GM12892 (cell line): Measurements from ENCODE around the gene PCDHA7.
"Not testable (repeated sequence)": the region's sequence is repeated elsewhere in the genome, so short reads cannot be mapped to it uniquely, and the experiment has no call there.

ENCODE experiments used
- POLR2A ChIP-seq: IDR thresholded peaks from 2 replicates; pipeline ENCODE4 v1.6.1; 2011; ENCODE audit warnings: low read depth, low read length, control low read depth
- POLR2AphosphoS5 ChIP-seq: IDR thresholded peaks from 2 replicates; pipeline ENCODE4 v1.6.1; 2011; ENCODE audit warnings: low read depth, low read length, control low read depth
- TAF1 ChIP-seq: IDR thresholded peaks from 2 replicates; pipeline ENCODE4 v1.6.1; 2011; ENCODE audit warnings: low read depth, mild to moderate bottlenecking, control low read depth, low read length, borderline replicate concordance

DNA sequence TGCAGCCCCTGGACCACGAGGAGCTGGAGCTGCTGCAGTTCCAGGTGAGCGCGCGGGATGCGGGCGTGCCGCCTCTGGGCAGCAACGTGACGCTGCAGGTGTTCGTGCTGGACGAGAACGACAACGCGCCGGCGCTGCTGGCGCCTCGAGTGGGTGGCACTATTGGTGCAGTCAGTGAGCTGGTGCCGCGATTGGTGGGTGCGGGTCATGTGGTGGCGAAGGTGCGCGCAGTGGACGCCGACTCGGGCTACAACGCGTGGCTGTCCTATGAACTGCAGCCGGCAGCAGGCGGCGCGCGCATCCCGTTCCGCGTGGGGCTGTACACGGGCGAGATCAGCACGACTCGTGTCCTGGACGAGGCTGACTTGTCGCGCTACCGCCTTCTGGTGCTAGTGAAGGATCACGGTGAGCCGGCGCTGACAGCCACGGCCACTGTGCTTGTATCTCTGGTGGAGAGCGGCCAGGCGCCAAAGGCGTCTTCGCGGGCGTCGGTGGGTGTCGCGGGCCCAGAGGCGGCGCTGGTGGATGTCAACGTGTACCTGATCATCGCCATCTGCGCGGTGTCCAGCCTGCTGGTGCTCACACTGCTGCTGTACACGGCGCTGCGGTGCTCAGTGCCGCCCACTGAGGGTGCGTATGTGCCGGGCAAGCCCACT is 46.1 kb upstream of the PCDHA7 start:
- TF ChIP-seq POLR2AphosphoS5, POLR2A, TAF1: not testable (repeated sequence)
